Measurements from ENCODE around the gene EEFSEC.

Gene EEFSEC

GRCh38 chr3:128283421-128283820 is 130.1 kb downstream of the EEFSEC start:
- DNase-seq (ENCODE audit: low read depth in 1 of 2, low spot score in 1 of 2): no peak

GRCh38 chr3:128285042-128285966 is 132.0 kb downstream of the EEFSEC start:
- no peak for DNase-seq (ENCODE audit: low read depth in 1 of 2, low spot score in 1 of 2)

DNA sequence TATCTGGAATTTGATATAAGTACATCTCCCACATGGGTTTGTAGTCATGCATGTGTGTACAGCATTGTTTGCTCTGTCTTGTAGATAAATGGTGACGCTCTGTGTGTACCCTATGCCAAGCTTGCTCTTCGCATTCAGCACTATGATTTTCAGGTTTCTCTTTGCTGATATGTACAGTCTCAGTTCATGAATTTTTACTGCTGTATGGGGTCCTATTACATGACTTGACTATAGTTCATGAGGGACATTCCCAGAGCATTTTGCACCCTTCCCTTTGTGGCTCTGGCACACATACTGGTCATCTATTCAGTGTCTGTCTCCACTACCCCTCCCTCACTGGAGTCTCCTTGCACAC is 132.7 kb downstream of the EEFSEC start:
- DNase-seq (ENCODE audit: low read depth in 1 of 2, low spot score in 1 of 2): no peak

DNA sequence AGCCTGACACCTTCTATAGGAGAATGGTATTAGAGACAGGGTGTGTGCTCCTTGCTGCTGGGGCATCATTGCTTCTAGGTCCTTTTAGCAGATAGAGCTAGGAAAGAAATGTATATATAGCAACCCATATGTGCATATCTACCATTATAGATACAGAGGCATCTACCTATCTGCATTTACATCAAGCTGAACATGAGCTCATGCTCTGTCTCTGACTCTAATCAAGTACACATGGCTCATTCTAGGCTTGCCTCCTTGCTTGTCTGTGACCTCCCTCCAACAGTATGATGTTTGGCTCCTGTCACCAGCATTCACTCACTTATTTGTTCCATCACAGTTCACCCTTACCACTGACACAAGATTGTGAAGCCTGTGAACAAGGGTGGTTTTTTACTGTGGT is 133.4 kb downstream of the EEFSEC start:
- no peak for DNase-seq (ENCODE audit: low read depth in 1 of 2, low spot score in 1 of 2)

GRCh38 chr3:128287216-128287615 is 133.9 kb downstream of the EEFSEC start:
- no peak for DNase-seq (ENCODE audit: low read depth in 1 of 2, low spot score in 1 of 2)

- DNase-seq (ENCODE audit: low read depth in 1 of 2, low spot score in 1 of 2): no peak
Measured at GRCh38 chr3:128289534-128289933, 136.3 kb downstream of the EEFSEC start.

DNA sequence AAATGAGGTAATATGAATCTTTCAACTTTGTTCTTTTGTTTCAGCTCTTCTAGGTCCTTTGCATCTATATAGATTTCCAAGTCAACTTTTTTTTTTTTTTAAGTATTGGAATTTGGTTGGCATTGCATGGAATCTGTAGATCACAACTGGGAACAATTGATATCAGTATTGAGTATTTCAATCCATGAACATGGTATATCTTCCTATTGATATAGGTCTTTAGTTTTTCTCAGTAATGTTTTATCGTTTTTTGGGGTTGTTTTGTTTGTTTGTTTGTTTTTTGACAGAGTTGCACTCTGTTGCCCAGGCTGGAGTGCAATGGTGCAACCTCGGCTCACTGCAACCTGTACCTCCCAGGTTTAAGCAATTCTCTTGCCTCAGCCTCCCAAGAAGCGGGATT is 137.2 kb downstream of the EEFSEC start:
- no peak for DNase-seq (ENCODE audit: low read depth in 1 of 2, low spot score in 1 of 2)

- DNase-seq (ENCODE audit: low read depth in 1 of 2, low spot score in 1 of 2): no peak
Measured at GRCh38 chr3:128293930-128294329, 140.6 kb downstream of the EEFSEC start.

DNA sequence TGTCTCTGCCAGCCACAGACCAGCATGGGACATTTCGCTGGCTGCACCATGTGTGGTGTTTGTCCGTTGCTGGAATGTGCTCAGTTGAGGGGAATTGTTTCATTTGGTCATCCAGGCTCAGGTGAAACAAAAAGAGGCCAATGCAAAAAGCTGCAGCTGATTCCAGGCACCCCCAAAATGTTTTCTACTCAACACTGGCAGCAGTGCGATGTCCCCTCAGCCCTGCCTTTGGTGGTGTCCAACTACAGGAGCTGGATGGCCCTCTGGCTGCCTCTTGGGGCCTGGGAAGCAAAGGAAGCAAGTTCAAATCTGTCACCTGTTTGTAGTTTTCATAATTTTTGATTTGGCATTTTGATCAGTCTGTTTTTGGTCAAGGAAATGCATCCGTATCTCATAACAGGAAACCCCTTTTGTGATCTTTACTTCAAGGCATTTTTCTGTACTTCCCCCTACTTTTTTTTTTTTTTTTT is 141.8 kb downstream of the EEFSEC start:
- no peak for DNase-seq (ENCODE audit: low read depth in 1 of 2, low spot score in 1 of 2)

- DNase-seq (ENCODE audit: low read depth in 1 of 2, low spot score in 1 of 2): no peak
Measured at GRCh38 chr3:128296469-128297251, 143.4 kb downstream of the EEFSEC start.

- DNase-seq (ENCODE audit: low read depth in 1 of 2, low spot score in 1 of 2): no peak
Measured at GRCh38 chr3:128297401-128298138, 144.3 kb downstream of the EEFSEC start.

- DNase-seq (ENCODE audit: low read depth in 1 of 2, low spot score in 1 of 2): no peak
Measured at GRCh38 chr3:128301186-128302023, 148.1 kb downstream of the EEFSEC start.

DNA sequence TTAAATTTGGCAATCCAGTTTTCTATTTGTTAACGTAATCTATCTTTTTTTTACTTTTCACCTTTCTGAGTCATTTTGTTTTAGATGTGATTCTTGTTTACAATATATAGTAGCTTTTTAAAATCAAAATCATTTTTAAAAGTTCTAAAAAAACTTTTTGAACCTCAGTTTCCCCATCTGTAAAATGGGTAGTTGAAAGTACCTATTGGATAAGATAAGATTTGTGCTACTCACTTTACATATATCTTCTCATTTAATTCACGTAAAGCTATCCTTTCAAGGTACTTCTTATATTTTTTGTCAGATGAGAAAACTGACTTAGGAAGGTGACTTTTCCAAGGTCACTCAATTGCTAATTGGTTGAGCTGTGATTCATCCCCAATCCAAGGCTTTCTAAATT is 153.2 kb downstream of the EEFSEC start:
- no peak for DNase-seq (ENCODE audit: low read depth in 1 of 2, low spot score in 1 of 2)

GRCh38 chr3:128307029-128307633 is 153.8 kb downstream of the EEFSEC start:
- no peak for DNase-seq (ENCODE audit: low read depth in 1 of 2, low spot score in 1 of 2)

GRCh38 chr3:128307781-128308469 is 154.6 kb downstream of the EEFSEC start:
- DNase-seq (ENCODE audit: low read depth in 1 of 2, low spot score in 1 of 2): no peak

DNA sequence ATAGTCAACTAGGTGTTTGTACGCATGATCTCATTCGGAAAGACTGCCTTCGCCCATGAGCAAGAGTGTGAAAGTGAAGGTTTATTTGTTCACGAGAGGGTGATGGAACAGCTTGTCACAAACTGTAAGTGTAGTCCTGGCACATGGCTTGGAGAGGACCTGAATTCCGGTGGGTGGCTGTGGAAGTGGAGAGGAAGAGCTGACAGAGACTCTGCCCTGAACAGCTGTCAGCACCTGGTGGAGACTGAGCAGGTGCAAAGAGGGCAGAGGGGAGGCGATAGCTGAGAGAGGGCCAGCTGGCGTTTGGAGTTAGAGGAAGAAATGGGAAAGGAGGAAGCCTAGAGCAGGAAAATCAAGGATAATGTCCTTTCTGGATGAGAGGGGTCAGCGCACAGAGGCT is 155.7 kb downstream of the EEFSEC start:
- no peak for DNase-seq (ENCODE audit: low read depth in 1 of 2, low spot score in 1 of 2)

DNA sequence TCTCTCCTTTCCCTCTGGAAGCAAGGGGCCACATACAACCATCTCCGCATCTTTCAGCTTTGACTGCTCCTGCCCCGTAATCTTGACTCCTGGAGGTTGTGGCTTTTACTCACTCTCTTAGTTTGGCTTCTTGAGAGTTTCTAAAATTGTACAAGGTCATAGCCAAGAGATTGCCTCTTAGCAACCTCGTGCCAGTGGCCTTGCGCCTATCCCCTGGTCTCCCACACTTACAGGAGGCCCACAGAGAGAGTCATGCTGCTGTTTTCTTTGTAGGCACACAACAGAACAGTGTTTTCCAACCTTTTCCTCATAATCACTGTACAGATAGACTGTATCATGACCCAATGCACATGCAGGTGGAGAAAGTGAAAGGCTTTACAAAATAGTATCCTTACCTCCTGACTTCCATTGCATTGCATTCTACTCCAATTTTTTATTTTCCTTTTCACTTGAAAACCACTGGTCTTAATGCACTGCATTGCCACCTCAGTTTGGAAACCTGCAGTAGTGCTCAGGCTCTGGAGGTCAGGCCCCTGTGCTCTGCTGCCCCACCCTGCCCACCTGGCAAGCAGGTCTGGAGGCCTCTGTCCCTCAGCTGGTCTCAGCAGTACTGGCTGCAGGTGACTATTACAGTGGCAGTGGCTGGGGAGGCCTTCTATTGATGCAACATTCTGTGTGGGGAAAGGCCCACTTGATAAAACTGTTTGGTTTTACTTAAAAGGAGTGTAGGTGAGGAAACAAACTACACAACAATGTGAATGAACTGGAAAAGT is 157.2 kb downstream of the EEFSEC start:
- no peak for DNase-seq (ENCODE audit: low read depth in 1 of 2, low spot score in 1 of 2)

DNA sequence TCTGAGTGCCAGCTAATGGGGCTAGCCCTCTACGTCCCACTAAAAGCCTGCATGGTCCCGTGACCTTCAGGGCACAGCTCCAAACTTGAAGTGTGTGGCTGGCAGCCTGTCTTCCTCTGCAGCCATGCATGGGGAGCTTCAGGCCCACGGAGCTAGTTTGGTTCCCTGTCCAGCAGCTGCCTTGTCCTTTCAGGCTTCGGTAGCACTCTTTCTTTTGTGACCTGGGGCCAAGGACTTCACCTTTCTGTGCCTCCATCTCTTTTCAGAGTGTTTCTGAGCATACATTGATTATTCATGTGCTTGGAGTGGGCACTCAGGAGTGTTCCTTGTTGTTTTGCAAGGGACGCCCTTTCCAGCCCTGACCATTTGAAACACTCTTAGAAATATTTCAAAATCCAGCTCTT is 158.2 kb downstream of the EEFSEC start:
- DNase-seq (ENCODE audit: low read depth in 1 of 2, low spot score in 1 of 2): no peak

GRCh38 chr3:128312271-128312670 is 159.0 kb downstream of the EEFSEC start:
- no peak for DNase-seq (ENCODE audit: low read depth in 1 of 2, low spot score in 1 of 2)

All from stimulated activated CD4-positive, alpha-beta T cell treated with anti-CD3 and anti-CD28 coated beads, Interleukin-15, amount 100 ng/mL, for 1 hour (primary cell).